Measurements from ENCODE around the gene WASF2. TPM values are rescaled to one million over a fixed set of nuclear protein-coding genes. Genes with fewer than 3 reads are reported as not detected.

WASF2 gene
- total and polyA plus RNA-seq, 9 donors: 22.4 to 99.8 (median 72.4) TPM

GRCh38 chr1:27455139-27455811, 34.7 kb downstream of the WASF2 start:
- Histone ChIP-seq H3K4me1 (ENCODE audit: control insufficient read depth, insufficient read depth, low read length) (peaks cover 12% of the 10 kb centered on the region), H3K27ac (ENCODE audit: low read length) (no peak overlapping the region), H3K9me3 (replicated peaks; ENCODE audit: control insufficient read depth, low read depth, low read length) (no peaks in the 10 kb centered on the region), H3K4me3 (ENCODE audit: low read length) (no peak overlapping the region), H3K36me3 (ENCODE audit: control insufficient read depth, insufficient read depth, low read length) (no peaks in the 10 kb centered on the region), H3K27me3 (ENCODE audit: control insufficient read depth, insufficient read depth, low read length) (no peaks in the 10 kb centered on the region)
- DNase-seq: peak; percentile 35
- WGBS (ENCODE audit: insufficient coverage): 20% methylated on average over 1 of the region's 5 CpGs

- H3K9me3 ChIP-seq (replicated peaks; ENCODE audit: control insufficient read depth, low read depth, low read length): no peaks in the 10 kb centered on the region
- WGBS (ENCODE audit: insufficient coverage): no CpG with 5 or more reads among the region's 4 CpGs
- H3K27me3 ChIP-seq (ENCODE audit: control insufficient read depth, insufficient read depth, low read length): no peaks in the 10 kb centered on the region
- peaks cover under 1% of the 10 kb centered on the region for H3K36me3 ChIP-seq (ENCODE audit: control insufficient read depth, insufficient read depth, low read length)
- H3K27ac ChIP-seq (ENCODE audit: low read length): no peak overlapping the region
- no peak overlapping the region for H3K4me3 ChIP-seq (ENCODE audit: low read length)
- no peak for DNase-seq
- H3K4me1 ChIP-seq (ENCODE audit: control insufficient read depth, insufficient read depth, low read length): peaks cover 12% of the 10 kb centered on the region
Observed at GRCh38 chr1:27454610-27455009, 35.4 kb downstream of the WASF2 start.

DNA sequence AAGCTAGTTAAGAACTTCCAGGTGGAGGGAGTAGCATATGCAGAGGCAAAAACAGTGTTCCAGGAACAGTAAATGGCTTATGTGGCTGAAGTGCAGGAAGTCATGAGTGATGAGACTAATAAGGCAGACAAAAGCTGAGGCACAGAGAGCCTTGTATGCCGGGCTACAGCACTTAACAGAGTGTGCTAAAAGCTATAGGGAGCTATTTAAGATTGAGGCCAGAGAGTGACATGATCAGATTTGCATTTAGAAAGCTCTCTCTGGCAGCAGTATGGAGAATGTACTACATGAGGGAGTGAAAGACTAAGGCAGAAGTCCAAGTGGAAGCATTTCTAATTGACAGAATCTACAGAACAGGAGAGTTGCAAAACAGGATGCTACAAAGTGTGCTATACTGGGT, 38.6 kb downstream of the WASF2 start:
- DNase-seq: peak; percentile 72
- Histone ChIP-seq H3K9me3 (replicated peaks; ENCODE audit: control insufficient read depth, low read depth, low read length) (no peaks in the 10 kb centered on the region), H3K27me3 (ENCODE audit: control insufficient read depth, insufficient read depth, low read length) (no peaks in the 10 kb centered on the region), H3K27ac (ENCODE audit: low read length) (peak overlapping the region; percentile 59), H3K4me1 (ENCODE audit: control insufficient read depth, insufficient read depth, low read length) (peaks cover 15% of the 10 kb centered on the region), H3K36me3 (ENCODE audit: control insufficient read depth, insufficient read depth, low read length) (peaks cover 14% of the 10 kb centered on the region), H3K4me3 (ENCODE audit: low read length) (no peak overlapping the region)
- WGBS (ENCODE audit: insufficient coverage): 7% methylated on average over 1 of the region's 1 CpG

GRCh38 chr1:27448982-27449381, 41.0 kb downstream of the WASF2 start:
- Histone ChIP-seq H3K27me3 (ENCODE audit: control insufficient read depth, insufficient read depth, low read length) (no peaks in the 10 kb centered on the region), H3K4me1 (ENCODE audit: control insufficient read depth, insufficient read depth, low read length) (peaks cover 9% of the 10 kb centered on the region), H3K4me3 (ENCODE audit: low read length) (no peak overlapping the region), H3K36me3 (ENCODE audit: control insufficient read depth, insufficient read depth, low read length) (peaks cover 18% of the 10 kb centered on the region), H3K27ac (ENCODE audit: low read length) (no peak overlapping the region), H3K9me3 (replicated peaks; ENCODE audit: control insufficient read depth, low read depth, low read length) (no peaks in the 10 kb centered on the region)
- WGBS (ENCODE audit: insufficient coverage): 100% methylated on average over 3 of the region's 9 CpGs
- no peak for DNase-seq

- Histone ChIP-seq H3K27me3 (ENCODE audit: control insufficient read depth, insufficient read depth, low read length) (no peaks in the 10 kb centered on the region), H3K36me3 (ENCODE audit: control insufficient read depth, insufficient read depth, low read length) (peaks cover 18% of the 10 kb centered on the region), H3K4me1 (ENCODE audit: control insufficient read depth, insufficient read depth, low read length) (peaks cover 9% of the 10 kb centered on the region), H3K9me3 (replicated peaks; ENCODE audit: control insufficient read depth, low read depth, low read length) (no peaks in the 10 kb centered on the region), H3K4me3 (ENCODE audit: low read length) (no peak overlapping the region), H3K27ac (ENCODE audit: low read length) (no peak overlapping the region)
- WGBS (ENCODE audit: insufficient coverage): no CpG with 5 or more reads among the region's 3 CpGs
- DNase-seq: no peak
Observed at GRCh38 chr1:27447883-27448282, 42.1 kb downstream of the WASF2 start.

GRCh38 chr1:27447399-27447798, 42.6 kb downstream of the WASF2 start:
- DNase-seq: no peak
- H3K27me3 ChIP-seq (ENCODE audit: control insufficient read depth, insufficient read depth, low read length): no peaks in the 10 kb centered on the region
- no peak overlapping the region for H3K27ac ChIP-seq (ENCODE audit: low read length)
- no CpG with 5 or more reads among the region's 3 CpGs for WGBS (ENCODE audit: insufficient coverage)
- H3K4me1 ChIP-seq (ENCODE audit: control insufficient read depth, insufficient read depth, low read length): peaks cover 9% of the 10 kb centered on the region
- peaks cover 18% of the 10 kb centered on the region for H3K36me3 ChIP-seq (ENCODE audit: control insufficient read depth, insufficient read depth, low read length)
- no peaks in the 10 kb centered on the region for H3K9me3 ChIP-seq (replicated peaks; ENCODE audit: control insufficient read depth, low read depth, low read length)
- no peak overlapping the region for H3K4me3 ChIP-seq (ENCODE audit: low read length)

- Histone ChIP-seq H3K36me3 (ENCODE audit: control insufficient read depth, insufficient read depth, low read length) (peaks cover 18% of the 10 kb centered on the region), H3K4me3 (ENCODE audit: low read length) (no peak overlapping the region), H3K27ac (ENCODE audit: low read length) (no peak overlapping the region), H3K27me3 (ENCODE audit: control insufficient read depth, insufficient read depth, low read length) (no peaks in the 10 kb centered on the region), H3K9me3 (replicated peaks; ENCODE audit: control insufficient read depth, low read depth, low read length) (no peaks in the 10 kb centered on the region), H3K4me1 (ENCODE audit: control insufficient read depth, insufficient read depth, low read length) (peaks cover 9% of the 10 kb centered on the region)
- DNase-seq: no peak
- 100% methylated on average over 1 of the region's 6 CpGs for WGBS (ENCODE audit: insufficient coverage)
Observed at GRCh38 chr1:27446496-27447020, 43.4 kb downstream of the WASF2 start.

GRCh38 chr1:27445177-27445936, 44.6 kb downstream of the WASF2 start:
- Histone ChIP-seq H3K27me3 (ENCODE audit: control insufficient read depth, insufficient read depth, low read length) (no peaks in the 10 kb centered on the region), H3K4me1 (ENCODE audit: control insufficient read depth, insufficient read depth, low read length) (peaks cover 3% of the 10 kb centered on the region), H3K27ac (ENCODE audit: low read length) (peak overlapping the region; percentile 29), H3K36me3 (ENCODE audit: control insufficient read depth, insufficient read depth, low read length) (peaks cover 22% of the 10 kb centered on the region), H3K9me3 (replicated peaks; ENCODE audit: control insufficient read depth, low read depth, low read length) (no peaks in the 10 kb centered on the region), H3K4me3 (ENCODE audit: low read length) (no peak overlapping the region)
- 47% methylated on average over 2 of the region's 4 CpGs for WGBS (ENCODE audit: insufficient coverage)
- DNase-seq: peak; percentile 40

- Histone ChIP-seq H3K4me1 (ENCODE audit: control insufficient read depth, insufficient read depth, low read length) (peaks cover 6% of the 10 kb centered on the region), H3K36me3 (ENCODE audit: control insufficient read depth, insufficient read depth, low read length) (peaks cover 25% of the 10 kb centered on the region), H3K4me3 (ENCODE audit: low read length) (no peak overlapping the region), H3K27me3 (ENCODE audit: control insufficient read depth, insufficient read depth, low read length) (no peaks in the 10 kb centered on the region), H3K27ac (ENCODE audit: low read length) (no peak overlapping the region), H3K9me3 (replicated peaks; ENCODE audit: control insufficient read depth, low read depth, low read length) (no peaks in the 10 kb centered on the region)
- WGBS (ENCODE audit: insufficient coverage): no CpG with 5 or more reads among the region's 1 CpG
- no peak for DNase-seq
Observed at GRCh38 chr1:27444632-27445031, 45.3 kb downstream of the WASF2 start.

DNA sequence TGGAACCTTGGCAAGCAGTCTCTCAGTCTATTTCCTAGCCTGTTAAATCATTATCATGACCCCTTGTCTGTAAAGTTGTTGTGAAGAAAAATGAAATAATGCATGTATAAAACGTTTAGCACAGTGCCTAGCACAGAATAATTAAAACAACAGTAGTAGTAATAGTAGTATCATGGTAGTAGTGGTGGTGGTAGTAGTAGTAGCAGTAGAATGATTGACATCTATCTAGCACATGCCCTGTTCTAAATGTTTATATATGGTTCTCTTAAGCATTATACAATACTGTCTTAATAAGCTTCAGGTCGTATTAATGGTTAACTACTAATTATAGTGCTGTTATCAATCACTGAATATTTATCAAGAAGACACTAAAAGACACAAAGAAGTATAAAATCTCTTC, 50.8 kb downstream of the WASF2 start:
- no peak for DNase-seq
- Histone ChIP-seq H3K4me1 (ENCODE audit: control insufficient read depth, insufficient read depth, low read length) (peaks cover 35% of the 10 kb centered on the region), H3K27me3 (ENCODE audit: control insufficient read depth, insufficient read depth, low read length) (no peaks in the 10 kb centered on the region), H3K9me3 (replicated peaks; ENCODE audit: control insufficient read depth, low read depth, low read length) (no peaks in the 10 kb centered on the region), H3K36me3 (ENCODE audit: control insufficient read depth, insufficient read depth, low read length) (peaks cover 8% of the 10 kb centered on the region), H3K4me3 (ENCODE audit: low read length) (no peak overlapping the region), H3K27ac (ENCODE audit: low read length) (peak overlapping the region; percentile 73)
- no CpG with 5 or more reads among the region's 2 CpGs for WGBS (ENCODE audit: insufficient coverage)

Measured in muscle of leg (tissue), 11 donors.